SK-N-MC (cell line): ENCODE data around the gene SOX6.

Experiments
- EZH2 ChIP-seq: fragments of 200-600 bp; sonication (generic); IDR thresholded peaks from one replicate; pipeline ENCODE4 v1.6.1; 2017; ENCODE audit warnings: antibody characterized with exemption
- FOXP2 ChIP-seq: optimal IDR thresholded peaks from 2 replicates; pipeline ENCODE3; 2011; ENCODE audit warnings: mild to moderate bottlenecking, moderate library complexity; ENCODE audit not compliant: insufficient read depth; ENCODE audit errors: extremely low read length, control extremely low read depth
- POLR2AphosphoS5 ChIP-seq: IDR thresholded peaks from 2 replicates; pipeline ENCODE4 v1.6.1; 2012; ENCODE audit warnings: mild to moderate bottlenecking, low read depth, low read length, borderline replicate concordance

GRCh38 chr11:16088774-16089173 lies 267.6 kb downstream of the SOX6 start:
- TF ChIP-seq POLR2AphosphoS5 (no peak), EZH2 (no peak), FOXP2 (no peak)
